ENCODE data around the gene KNDC1.

DNA sequence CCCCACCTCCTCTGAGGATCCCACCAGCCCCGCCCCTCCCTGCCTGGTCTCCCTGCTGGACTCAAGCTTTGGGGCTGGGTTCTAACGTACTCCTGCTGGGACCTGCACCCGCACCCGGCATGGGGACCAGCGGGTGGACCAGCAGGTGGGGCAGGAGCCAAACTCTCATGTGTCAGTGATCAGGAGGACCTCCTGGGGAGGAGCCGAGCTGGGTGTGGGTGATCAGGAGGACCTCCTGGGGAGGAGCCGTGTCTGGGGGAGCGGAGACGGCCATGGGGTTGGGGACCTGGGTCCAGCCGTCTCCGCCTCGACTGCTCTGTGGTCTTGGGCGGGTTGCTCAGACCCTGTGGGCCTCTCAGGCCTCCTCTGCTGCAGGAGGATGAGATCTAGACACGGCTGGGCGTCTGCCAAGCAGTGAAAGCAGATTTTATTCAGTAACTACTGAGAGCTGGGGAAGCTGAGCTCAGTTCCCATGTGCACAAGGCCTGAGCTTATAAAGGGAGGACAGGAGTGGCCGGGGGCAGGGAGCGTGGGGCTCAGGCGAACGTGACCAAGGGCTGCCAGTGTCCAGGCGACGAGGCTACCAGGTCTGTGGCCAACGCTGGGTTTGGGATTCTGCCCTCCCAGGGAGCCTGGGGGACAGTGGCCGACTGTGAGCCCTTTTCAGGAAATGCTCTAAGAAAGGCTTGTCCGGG, 36.3 kb downstream of the KNDC1 start:
- TF ChIP-seq, protein P1, sequence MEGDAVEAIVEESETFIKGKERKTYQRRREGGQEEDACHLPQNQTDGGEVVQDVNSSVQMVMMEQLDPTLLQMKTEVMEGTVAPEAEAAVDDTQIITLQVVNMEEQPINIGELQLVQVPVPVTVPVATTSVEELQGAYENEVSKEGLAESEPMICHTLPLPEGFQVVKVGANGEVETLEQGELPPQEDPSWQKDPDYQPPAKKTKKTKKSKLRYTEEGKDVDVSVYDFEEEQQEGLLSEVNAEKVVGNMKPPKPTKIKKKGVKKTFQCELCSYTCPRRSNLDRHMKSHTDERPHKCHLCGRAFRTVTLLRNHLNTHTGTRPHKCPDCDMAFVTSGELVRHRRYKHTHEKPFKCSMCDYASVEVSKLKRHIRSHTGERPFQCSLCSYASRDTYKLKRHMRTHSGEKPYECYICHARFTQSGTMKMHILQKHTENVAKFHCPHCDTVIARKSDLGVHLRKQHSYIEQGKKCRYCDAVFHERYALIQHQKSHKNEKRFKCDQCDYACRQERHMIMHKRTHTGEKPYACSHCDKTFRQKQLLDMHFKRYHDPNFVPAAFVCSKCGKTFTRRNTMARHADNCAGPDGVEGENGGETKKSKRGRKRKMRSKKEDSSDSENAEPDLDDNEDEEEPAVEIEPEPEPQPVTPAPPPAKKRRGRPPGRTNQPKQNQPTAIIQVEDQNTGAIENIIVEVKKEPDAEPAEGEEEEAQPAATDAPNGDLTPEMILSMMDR (IDR thresholded peaks at IDR 0.05), result no peak
- no peak for TF ChIP-seq POLR2A (IDR thresholded peaks at IDR 0.05; ENCODE audit: low read depth)
- TF ChIP-seq POLR2AphosphoS5 (IDR thresholded peaks at IDR 0.05), result no peak

Measured in esophagus muscularis mucosa (tissue), 3 donors.